B cell (primary cell): Measurements from ENCODE around the gene HSH2D. TPM values are rescaled to one million over a fixed set of nuclear protein-coding genes. Genes with fewer than 3 reads are reported as not detected.

Experiments used
- ATAC-seq: fragments of 200-7000 bp; cut with Tn5 transposase; one replicate; pipeline ENCODE4 v1.10.0; 2021; ENCODE audit warnings: low read depth, mild to moderate bottlenecking, moderate number of reproducible peaks, moderate library complexity
- CTCF ChIA-PET: fragments of 350-600 bp; sonication (Branson Sonifier 250); formaldehyde crosslinking; loops from one replicate; lab custom pipeline; 2021; ENCODE audit warnings: antibody characterized with exemption, inconsistent platforms; lab: Charles Lee
- POLR2A ChIA-PET: fragments of 350-600 bp; sonication (Branson Sonifier 250); formaldehyde crosslinking; loops from one replicate; lab custom pipeline; 2021; ENCODE audit warnings: antibody characterized with exemption; lab: Charles Lee
- DNase-seq: peaks from one replicate; pipeline ENCODE4 v3.0.0; 2013
- H2AFZ ChIP-seq: 2 replicates; pipeline ENCODE4 v1.6.1; 2012; ENCODE audit warnings: mild to moderate bottlenecking, low read depth, low read length; ENCODE audit not compliant: insufficient read depth, poor library complexity, severe bottlenecking
- H3K27ac ChIP-seq, 2 donors: 1 replicate in 1 of 2; 2 replicates in 1 of 2; pipeline ENCODE4 v1.5.1; 2012 to 2013; ENCODE audit warnings: low read length in 2 of 2, mild to moderate bottlenecking in 2 of 2, moderate library complexity in 1 of 2
- H3K27me3 ChIP-seq, 4 experiments: fragments of 200-600 bp in 1 of 4; sonication (generic) in 1 of 4; replicated peaks in 1 of 4; 1 replicate in 2 of 4; 2 replicates in 2 of 4; pipeline versions ENCODE4 v1.6.1 to v1.7.0; 2013 to 2016; ENCODE audit warnings: low read length in 3 of 4, mild to moderate bottlenecking in 2 of 4, mixed read lengths in 1 of 4, moderate library complexity in 1 of 4; ENCODE audit not compliant: insufficient read depth in 4 of 4, control insufficient read depth in 3 of 4; ENCODE audit errors: control extremely low read depth in 1 of 4
- H3K36me3 ChIP-seq, 2 experiments: replicated peaks in 1 of 2; 1 replicate in 1 of 2; 2 replicates in 1 of 2; pipeline versions ENCODE4 v1.6.1 to v1.7.1; 2013; ENCODE audit warnings: low read length in 1 of 2; ENCODE audit not compliant: insufficient read depth in 2 of 2, control insufficient read depth in 1 of 2; ENCODE audit errors: control extremely low read depth in 1 of 2, extremely low read depth in 1 of 2
- H3K4me1 ChIP-seq, 2 donors: fragments of 200-600 bp in 1 of 2; sonication (generic) in 1 of 2; 1 replicate in 1 of 2; 2 replicates in 1 of 2; pipeline versions ENCODE4 v1.5.1 to v1.6.1; 2013 to 2017; ENCODE audit warnings: low read length in 2 of 2; ENCODE audit not compliant: control insufficient read depth in 2 of 2, insufficient read depth in 2 of 2
- H3K4me2 ChIP-seq: replicated peaks from 2 replicates; pipeline ENCODE3; 2012; ENCODE audit warnings: mild to moderate bottlenecking, low read depth, low read length; ENCODE audit not compliant: poor library complexity, severe bottlenecking
- H3K4me3 ChIP-seq, 5 experiments: fragments of 200-600 bp in 1 of 5; sonication (generic) in 1 of 5; 1 replicate in 3 of 5; 2 replicates in 2 of 5; pipeline versions ENCODE4 v1.5.1 to v1.7.0; 2011 to 2016; ENCODE audit warnings: low read length in 4 of 5, mild to moderate bottlenecking in 4 of 5, low read depth in 2 of 5, control low read depth in 1 of 5, moderate library complexity in 1 of 5; ENCODE audit not compliant: insufficient read depth in 1 of 5; ENCODE audit errors: control extremely low read depth in 1 of 5, extremely low read depth in 1 of 5
- H3K79me2 ChIP-seq: fragments of 200-600 bp; sonication (generic); one replicate; pipeline ENCODE4 v1.6.0; 2016; ENCODE audit warnings: low read length; ENCODE audit not compliant: control insufficient read depth, insufficient read depth
- H3K9ac ChIP-seq: fragments of 200-600 bp; sonication (generic); 2 replicates; pipeline ENCODE4 v1.6.1; 2017; ENCODE audit warnings: mild to moderate bottlenecking, low read length, moderate library complexity
- H3K9me3 ChIP-seq, 3 donors: one replicate each; pipeline versions ENCODE4 v1.6.1 to v1.7.1; 2013; ENCODE audit warnings: low read length in 2 of 3; ENCODE audit not compliant: control insufficient read depth in 2 of 3, insufficient read depth in 1 of 3; ENCODE audit errors: control extremely low read depth in 1 of 3
- H4K20me1 ChIP-seq: 2 replicates; pipeline ENCODE4 v1.6.0; 2012; ENCODE audit warnings: mild to moderate bottlenecking, low read length; ENCODE audit not compliant: insufficient read depth, control insufficient read depth, poor library complexity, severe bottlenecking
- H3K27ac Mint-ChIP-seq: one replicate; pipeline ENCODE4 v1.8.0; 2021; ENCODE audit warnings: mixed read lengths
- H3K27me3 Mint-ChIP-seq: one replicate; pipeline ENCODE4 v1.8.0; 2021; ENCODE audit warnings: mixed read lengths
- H3K4me1 Mint-ChIP-seq: one replicate; pipeline ENCODE4 v1.8.0; 2021; ENCODE audit warnings: mixed read lengths
- H3K4me3 Mint-ChIP-seq: one replicate; pipeline ENCODE4 v1.8.0; 2021; ENCODE audit warnings: mixed read lengths
- H3K9me3 Mint-ChIP-seq: one replicate; pipeline ENCODE4 v1.8.0; 2022; ENCODE audit warnings: mixed read lengths; ENCODE audit not compliant: insufficient read depth
- CTCF ChIP-seq: fragments of 200-600 bp; IDR thresholded peaks from one replicate; pipeline ENCODE4 v1.8.0; 2022; ENCODE audit warnings: antibody characterized with exemption, mild to moderate bottlenecking
- EZH2 ChIP-seq: IDR thresholded peaks from 2 replicates; pipeline ENCODE4 v1.6.1; 2012; ENCODE audit warnings: borderline replicate concordance, low read depth, mild to moderate bottlenecking, moderate library complexity, low read length; ENCODE audit not compliant: insufficient read depth, poor library complexity, severe bottlenecking
- WGBS: methylation state at CpG from one replicate; pipeline ENCODE4 v1.1.5; 2013; ENCODE audit warnings: missing lambda C conversion rate; ENCODE audit not compliant: insufficient coverage; 5-methylcytosine and 5-hydroxymethylcytosine counted together
- intact Hi-C: fragments of 100-400 bp; cut with micrococcal nuclease; formaldehyde crosslinking; loops from one replicate; pipeline ENCODE4 v1.10.0; 2022
- polyA minus RNA-seq: library from RNA; depleted of rRNA, polyadenylated mRNA; stranded (reverse); fragments of >200 nt; gene quantifications from 2 replicates; pipeline ENCODE4 v1.2.3, GENCODE V29; 2012
- polyA plus RNA-seq: library from polyadenylated mRNA; depleted of rRNA; stranded (reverse); fragments of >200 nt; gene quantifications from 2 replicates; pipeline ENCODE4 v1.2.3, GENCODE V29; 2012
- total RNA-seq, 2 donors: library from RNA; stranded (reverse); fragments of 120-200 nt in 1 of 2; gene quantifications; 1 replicate in 1 of 2; 2 replicates in 1 of 2; pipeline versions ENCODE4 v1.2.3 to v1.2.4, GENCODE V29; 2013 to 2022

The HSH2D gene, protein sequence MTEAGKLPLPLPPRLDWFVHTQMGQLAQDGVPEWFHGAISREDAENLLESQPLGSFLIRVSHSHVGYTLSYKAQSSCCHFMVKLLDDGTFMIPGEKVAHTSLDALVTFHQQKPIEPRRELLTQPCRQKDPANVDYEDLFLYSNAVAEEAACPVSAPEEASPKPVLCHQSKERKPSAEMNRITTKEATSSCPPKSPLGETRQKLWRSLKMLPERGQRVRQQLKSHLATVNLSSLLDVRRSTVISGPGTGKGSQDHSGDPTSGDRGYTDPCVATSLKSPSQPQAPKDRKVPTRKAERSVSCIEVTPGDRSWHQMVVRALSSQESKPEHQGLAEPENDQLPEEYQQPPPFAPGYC
- 254 and 259 TPM in 2 replicates for total RNA-seq
- total RNA-seq (2013) = 120 TPM
- polyA plus RNA-seq = 299 and 323 TPM in 2 replicates
- 84.5 and 123 TPM in 2 replicates for polyA minus RNA-seq

DNA sequence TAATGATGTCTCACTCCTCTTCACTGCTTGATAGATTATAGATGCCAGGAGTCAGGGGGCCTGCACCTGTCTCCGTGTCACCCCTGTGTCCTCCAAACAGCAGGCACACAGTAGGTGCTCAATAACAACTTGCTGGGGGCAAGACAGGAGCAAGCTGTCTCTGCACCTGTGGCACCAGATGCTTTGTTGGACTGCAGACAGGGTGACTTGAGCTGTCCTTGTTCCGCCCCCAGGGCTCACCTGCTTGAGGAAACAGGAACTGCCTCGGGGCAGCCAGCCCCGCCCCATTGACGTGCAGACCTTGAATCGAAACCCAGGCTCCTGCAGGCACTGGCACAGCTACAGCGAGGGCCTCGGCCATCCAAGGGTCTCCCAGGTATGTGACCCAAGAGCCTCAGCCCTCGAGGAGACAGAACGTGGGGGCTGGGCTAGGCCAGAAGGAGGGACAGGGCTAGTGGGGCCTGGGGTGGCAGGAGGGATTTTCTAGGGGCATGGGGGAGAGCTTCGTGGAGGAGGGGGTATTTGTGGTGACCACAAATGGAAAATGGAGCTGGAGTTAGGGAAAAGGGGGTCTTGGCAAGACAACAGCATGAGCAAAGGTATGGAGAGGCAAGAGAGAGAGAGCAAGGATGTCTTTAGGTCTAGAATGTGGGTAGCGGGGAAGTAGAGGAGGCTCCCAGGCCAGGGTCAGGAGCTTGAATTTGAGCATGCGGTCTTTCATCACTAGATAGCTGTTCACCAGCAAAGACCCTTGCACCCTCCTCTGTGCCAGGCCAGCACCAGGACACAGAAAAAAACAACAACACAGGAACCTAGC, at the start of gene HSH2D:
Gene HSH2D (plus strand): TSS at position 287 of the 817 bp plus-strand sequence. CDS start 5,066 bp downstream, outside the sequence.
- H3K36me3 ChIP-seq = peaks cover 0 to 12% of the 10 kb centered on the region in 2 experiments
- DNase-seq = peak; percentile 95
- peaks cover 54% of the 10 kb centered on the region for H3K79me2 ChIP-seq
- Mint-ChIP-seq H3K4me1 (peaks cover 78% of the 10 kb centered on the region), H3K9me3 (no peaks in the 10 kb centered on the region), H3K4me3 (peak within 1 kb of the TSS; percentile 95), H3K27ac (peak within 1 kb of the TSS; percentile 100), H3K27me3 (no peaks in the 10 kb centered on the region)
- H2AFZ ChIP-seq = peak within 1 kb of the TSS; percentile 54
- POLR2A ChIA-PET = interaction anchor here (0.6 to 4.8 kb wide), 27 partner anchors 10 to 1880 kb away, joined by 3 to 54 read pairs (median 7); partner anchors contain the start of genes AP1M1, KLF2, RAB8A and TPM4
- H3K27me3 ChIP-seq = no peaks in the 10 kb centered on the region
- TF ChIP-seq EZH2 (no peak), CTCF (no peak)
- 3% methylated on average over 13 of the region's 13 CpGs for WGBS
- ATAC-seq = peak; percentile 71
- H3K4me1 ChIP-seq = peaks cover 70 to 93% of the 10 kb centered on the region in 2 donors
- peak within 1 kb of the TSS; percentile 73 to 94 (median 91) for H3K4me3 ChIP-seq
- peaks cover 15% of the 10 kb centered on the region for H4K20me1 ChIP-seq
- H3K9me3 ChIP-seq = peaks cover 0 to 20% (median 0%) of the 10 kb centered on the region in 3 donors
- CTCF ChIA-PET = interaction anchor here (0.7 to 8.5 kb wide), 19 partner anchors 10 to 298 kb away, joined by 3 to 63 read pairs (median 4); partner anchors contain the start of gene FAM32A
- intact Hi-C loops = loop anchor here (1.0 to 5.0 kb wide), 8 partner anchors 32 to 444 kb away; partner anchors contain the start of gene RAB8A
- H3K4me2 ChIP-seq = peak within 1 kb of the TSS; percentile 93
- H3K27ac ChIP-seq = peak within 1 kb of the TSS; percentile 95 to 97
- peak within 1 kb of the TSS; percentile 86 for H3K9ac ChIP-seq
